ENCODE measurements around the gene MCIDAS.
A peak's percentile ranks its signal among the peaks of the same experiment; 100 is the strongest.

The MCIDAS gene

DNA sequence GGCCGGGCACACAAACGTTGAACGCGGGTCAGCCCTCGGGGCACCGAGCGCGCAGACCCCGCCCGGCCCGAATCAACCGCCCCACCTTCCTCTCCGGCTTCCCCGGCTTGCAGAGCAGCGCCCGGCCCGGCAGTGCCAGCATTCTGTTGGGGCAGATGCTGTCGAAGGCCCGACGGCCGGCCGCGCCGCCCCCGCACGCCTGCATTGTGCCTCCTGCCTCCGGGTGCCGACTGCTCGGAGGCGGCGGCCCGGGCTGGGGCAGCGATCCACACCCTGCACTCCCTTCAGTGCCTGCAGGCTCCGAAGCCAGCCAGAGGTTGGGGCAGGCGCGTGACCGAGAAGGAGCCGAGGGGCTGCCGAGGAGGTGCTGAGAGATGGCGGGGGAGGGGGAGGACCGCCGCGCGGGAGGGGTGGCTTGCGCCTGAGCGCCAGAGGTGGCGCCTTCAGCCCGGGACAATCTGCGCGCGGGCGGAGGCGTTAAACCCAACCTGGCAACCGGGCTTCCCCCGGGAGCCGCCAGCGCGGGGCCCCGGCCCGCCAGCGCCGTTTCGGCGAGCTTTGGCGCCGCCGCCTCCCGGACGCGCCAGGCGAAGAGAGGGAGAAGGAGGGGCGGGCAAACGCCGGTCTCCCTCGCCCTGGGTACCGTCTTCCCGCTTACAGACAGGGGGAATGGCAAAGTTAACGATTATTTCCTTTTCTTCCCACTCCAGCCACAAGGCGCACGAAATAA is at the start of gene MCIDAS:
Gene MCIDAS, minus strand, starts transcription at position 382 of the 730 bp plus-strand sequence. Its CDS starts 177 bp downstream, at position 205.
- no peak for DNase-seq (ENCODE audit: low read depth, low spot score)

DNA sequence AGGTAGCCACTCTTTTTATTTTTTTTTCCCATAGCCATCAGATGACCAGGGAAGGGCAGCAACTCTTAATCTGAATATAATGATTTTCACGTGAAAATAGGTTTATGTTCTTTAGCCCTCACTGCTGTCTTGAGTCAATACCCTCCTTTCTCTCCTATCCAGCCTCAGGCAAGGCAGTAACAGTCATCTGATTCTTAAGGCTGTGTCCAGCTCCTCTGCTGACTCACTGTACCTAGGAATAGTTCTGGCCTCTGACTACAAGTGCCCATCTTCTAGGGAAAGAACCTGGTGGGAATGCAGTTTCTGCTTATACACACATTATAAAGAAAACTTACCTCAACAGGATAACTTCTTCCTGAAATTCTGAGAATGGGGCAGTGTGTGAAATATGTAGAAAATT is 49.7 kb upstream of the MCIDAS start:
- no peak for DNase-seq (ENCODE audit: low read depth, low spot score)

DNA sequence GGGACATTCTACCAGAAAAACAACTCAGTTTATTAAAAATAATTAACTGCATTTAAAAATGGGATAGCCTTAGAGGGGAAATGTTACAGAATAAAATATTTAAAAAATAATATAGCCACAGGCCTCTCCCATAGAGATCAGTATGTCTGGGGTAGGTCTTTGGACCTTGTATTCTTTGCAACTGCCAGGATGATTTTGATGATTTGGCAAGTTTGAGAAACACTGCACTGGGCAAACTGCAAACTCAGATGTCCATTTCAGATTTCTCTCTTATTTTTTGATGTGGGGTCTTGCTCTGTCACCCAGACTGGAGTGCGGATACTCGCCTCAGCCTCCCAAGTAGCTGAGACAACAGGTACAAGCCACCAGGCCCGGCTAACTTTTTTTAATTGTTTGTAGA is 31.2 kb upstream of the MCIDAS start:
- no peak for DNase-seq (ENCODE audit: low read depth, low spot score)

DNA sequence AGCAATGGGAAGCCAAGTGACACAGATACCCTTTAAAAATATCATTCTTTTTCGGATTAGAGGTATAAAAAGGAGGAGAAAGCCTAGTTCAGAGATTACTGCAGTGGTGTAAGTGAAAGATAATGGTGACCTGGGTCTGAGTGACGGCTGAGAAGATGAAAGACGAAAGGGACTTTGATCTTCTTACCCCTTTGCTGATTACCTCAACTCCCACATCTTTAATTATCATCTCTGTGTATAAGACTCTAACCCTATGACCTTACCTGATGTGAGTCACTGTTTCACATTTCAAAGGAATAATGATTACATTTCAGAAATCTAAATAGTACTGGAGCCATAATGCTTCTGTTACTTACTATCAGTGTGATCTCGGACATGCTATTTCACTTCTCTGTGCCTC is 27.7 kb upstream of the MCIDAS start:
- DNase-seq (ENCODE audit: low read depth, low spot score) = no peak

DNA sequence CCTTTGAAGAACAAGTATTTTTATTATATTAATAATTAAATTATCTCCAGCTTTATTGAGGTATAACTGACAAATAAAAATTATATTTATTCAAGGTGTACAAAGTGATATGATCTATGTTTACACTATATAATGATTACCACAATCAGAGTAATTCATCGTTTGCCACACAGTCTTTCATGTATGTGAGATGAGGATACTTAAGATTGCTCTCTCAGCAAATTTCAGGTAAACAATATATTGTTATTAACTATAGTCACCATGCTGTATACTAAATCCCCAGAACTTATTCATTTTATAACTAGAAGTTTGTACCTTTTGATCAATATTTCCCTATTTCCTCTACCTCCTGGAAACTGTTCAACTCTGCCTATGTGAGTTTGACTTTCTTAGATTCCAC is 22.9 kb upstream of the MCIDAS start:
- DNase-seq (ENCODE audit: low read depth, low spot score) = no peak

DNA sequence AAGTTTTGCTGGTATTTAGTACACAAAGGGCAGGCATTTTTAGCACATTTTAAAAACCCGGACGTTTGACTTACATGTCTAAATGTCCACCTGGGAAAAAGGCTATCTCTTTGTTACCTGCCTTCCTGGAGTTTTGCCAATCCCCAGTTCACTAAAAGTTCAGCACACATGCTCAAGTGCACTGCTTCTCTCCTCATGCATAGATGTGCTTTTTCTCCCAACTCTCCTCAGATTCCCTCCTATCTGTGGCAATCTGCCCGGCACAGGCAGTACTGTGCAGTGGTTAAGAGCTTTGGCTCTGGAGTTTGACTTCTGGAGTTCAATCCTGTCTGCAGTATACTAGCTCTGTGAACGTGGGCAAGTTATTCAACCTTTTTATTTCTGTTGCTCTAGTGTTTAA is 14.6 kb upstream of the MCIDAS start:
- no peak for DNase-seq (ENCODE audit: low read depth, low spot score)

DNA sequence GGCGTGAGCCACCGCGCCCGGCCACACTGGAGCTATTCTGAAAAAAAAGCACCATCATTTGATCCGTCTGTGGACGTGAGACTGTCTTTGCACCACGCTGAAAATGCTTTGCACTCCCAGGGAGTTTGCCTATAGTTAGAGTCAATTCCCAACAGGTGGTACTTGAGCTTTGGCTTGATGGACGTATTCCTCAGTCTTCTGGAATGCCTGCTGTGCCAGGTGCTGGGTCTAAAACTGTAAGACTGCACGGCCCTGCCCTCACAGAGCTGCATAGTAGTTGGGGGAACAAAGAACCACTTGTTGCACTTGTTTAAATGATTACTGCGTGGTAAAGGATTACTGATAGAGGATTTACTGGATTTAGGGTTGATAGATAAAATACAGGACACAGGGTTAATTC is 9.7 kb upstream of the MCIDAS start:
- DNase-seq (ENCODE audit: low read depth, low spot score) = no peak

DNA sequence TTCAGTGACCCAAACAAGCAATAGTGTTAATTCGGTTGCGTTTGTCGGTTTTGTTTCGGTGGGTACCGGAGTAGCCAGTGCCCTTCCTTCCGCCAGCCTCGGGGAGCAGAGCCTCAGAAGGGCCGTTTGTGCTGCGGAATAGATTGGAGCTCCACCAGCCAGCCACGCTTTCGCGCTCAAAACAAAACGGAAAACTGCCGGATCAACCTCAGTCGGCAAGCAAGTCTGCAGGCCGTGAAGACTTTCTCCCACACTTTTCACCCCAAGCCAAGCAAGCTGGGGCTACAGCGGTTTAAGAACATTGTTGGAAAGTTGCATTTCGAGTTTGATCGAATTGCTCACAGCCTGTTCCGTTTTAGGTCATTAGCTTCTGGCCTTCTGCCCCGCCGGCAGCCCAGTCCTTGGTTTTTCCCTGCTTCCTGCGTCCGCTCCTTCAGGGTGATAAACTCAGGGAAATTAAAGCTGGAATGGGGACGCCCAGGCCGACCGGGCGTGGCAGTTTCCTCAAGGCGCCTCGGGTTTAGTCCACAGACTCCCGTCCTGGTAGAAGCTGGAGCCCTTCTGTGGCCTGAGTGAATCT is 7.1 kb upstream of the MCIDAS start:
- no peak for DNase-seq (ENCODE audit: low read depth, low spot score)

DNA sequence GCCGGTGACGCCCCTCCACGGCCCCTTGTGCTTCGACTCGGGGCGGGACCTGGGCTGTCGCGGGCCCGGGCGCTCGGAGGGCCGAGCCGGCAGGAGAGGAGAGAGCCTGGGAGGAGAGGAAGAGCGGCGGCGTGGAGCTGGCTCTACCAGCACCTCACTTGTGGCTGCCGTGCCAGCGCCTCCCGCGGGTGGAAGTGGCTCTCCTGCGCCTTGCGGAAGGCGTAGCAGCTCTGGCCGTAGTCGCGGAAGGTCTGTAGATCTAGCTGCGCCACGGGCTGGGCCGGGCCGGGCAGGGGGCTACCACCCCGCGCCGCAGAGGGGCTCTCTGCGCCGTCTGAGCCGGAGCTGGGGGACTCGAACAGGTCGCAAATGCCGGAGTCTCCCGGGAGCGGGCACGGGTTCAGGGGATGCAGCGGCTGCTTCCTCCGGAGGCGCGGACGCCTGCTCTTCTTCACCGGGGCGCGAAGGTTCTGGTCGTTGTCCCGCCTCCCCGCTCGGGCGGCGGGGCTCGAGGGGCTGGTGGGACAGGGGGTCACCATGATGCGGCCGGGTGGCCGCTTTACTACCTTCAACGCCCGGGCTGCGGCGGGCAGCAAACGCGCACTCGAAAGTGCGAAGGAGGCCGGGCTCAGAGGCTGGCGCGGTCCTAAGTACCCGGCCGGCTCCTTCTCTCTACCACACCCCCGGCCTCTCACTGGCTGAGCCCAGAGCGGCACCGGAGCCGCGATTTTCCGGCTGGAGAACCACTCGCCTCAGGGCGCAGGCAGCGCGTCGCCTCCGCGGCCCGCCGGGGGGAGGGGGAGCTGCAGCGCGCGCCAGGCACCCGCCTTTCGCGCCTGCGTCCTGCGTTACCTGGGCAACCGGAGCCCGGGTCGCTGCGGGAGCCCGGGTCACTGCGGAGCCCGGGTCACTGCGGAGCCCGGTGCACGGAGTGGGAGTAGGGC is 6.1 kb upstream of the MCIDAS start, which contains the start of gene CCNO:
Gene CCNO, minus strand, starts transcription at position 624 of the 944 bp plus-strand sequence. Its CDS starts 85 bp downstream, at position 539.
- DNase-seq (ENCODE audit: low read depth, low spot score) = peak; percentile 54

DNA sequence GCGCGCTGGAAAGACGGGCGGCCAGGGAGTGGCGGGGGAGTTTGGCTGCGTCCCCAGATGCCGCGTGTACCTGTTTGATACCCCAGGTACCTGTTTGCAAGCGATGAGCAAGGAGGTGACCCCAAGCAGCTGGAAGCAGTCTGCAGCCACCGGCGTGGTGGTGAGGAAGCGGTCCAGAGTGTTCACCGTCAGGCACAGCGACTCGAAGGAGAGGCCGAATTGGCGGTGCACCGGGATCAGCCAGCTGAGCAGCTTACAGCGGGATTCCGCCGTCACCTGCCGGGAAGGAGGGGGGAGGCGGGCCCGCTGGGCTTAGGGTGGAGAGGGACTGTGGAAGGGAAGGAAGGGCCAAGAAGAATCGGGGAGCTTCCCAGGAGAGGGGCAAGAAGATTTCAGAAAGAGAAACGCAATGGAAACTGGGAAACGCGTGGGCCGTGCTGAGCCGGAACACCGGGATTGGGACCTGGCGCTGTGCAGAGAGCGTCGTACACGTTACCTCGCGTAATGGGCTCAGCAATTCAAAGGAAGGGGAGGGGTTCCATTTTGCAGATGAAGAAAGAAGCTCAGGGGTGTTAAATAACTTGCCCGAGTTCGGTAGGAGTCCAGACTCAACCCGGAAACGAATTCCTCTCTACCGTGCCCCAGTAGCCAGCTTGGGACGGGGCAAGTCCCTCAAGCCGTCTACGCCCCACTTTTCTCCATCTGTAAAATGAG is 5.3 kb upstream of the MCIDAS start:
- DNase-seq (ENCODE audit: low read depth, low spot score) = no peak

DNA sequence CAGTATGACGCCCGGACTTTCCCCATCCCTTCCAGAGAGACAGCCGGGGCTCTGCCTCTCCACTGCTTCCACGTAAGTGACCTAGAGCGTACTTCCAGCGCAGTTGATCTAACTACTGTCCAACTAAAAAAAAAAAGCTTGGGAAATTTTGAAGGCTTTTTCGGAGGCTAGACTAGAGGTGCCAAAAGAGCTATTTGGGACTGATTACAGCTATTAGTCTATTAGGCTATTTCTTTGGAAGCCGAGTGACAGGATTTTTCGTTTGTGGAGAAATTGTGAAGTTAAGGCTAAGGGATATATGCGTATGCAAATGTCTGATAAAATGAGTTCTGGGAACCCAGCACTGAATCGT is 4.8 kb upstream of the MCIDAS start:
- DNase-seq (ENCODE audit: low read depth, low spot score) = no peak

DNA sequence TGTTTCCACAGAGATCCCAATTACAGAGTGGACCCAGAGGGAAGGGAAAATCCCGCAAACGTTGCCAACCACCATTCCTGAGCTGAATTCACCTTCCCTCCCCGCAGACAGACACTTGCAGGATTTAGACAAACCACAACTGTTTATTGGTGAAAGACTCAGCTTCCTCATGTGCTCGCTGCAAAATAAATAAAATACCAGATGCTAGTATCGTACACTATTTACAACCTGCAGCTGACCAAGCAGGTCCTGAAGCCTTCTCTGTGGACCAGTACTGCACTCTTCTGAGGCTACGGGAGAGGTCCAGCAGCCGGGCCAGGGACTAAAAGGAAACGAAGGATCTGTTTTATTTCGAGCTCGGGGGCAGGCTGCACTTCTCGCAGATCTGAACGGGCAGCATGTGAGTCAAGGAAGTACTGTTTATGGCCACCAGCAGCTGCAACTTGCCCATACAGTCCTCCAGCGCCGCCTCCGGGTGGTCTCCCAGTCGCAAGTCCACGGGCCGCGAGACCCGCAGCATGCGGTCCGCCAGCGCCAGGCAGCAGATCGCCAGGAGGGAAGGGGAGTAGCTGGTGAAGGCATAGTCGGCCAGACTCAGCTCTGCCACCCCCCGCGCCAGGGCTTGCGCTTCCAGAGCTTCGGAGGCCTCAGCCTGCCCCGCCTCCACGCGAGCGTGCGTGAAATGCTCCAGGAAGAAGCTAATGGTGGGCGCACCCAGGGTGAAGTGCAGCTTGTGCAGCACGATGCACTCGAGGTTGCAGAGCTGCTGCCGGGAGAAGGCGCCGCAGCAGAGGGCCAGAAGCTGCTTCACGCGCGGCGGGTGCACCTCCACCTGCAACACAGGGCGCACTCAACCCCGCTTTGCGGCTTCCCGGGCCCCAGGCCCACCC is 4.2 kb upstream of the MCIDAS start:
- no peak for DNase-seq (ENCODE audit: low read depth, low spot score)

DNA sequence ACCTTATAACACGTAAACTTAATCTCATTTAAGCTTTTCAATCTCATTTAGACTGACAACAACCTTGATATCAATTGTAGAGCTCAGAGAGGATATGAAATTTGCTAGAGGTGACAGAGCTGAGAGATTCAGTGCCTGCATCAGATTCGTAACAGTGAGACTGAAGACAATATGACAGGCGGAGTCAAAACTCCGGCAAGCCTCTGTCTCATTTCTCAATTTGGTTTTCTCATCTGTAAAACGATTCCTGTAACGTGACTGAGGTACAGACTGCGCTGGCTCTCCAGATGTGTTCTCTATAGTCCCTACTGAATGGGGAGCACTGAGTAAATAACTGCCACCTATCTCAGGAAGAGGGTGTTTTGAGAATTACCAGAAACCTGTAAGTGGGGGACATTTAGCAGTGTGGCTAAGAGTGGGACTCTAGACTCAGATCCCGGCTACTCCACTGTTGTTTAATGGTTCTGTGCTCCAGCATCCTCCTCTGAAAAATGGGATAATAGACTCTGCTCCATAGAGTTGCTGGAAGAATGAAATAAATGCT is 3.0 kb upstream of the MCIDAS start:
- DNase-seq (ENCODE audit: low read depth, low spot score) = no peak

DNA sequence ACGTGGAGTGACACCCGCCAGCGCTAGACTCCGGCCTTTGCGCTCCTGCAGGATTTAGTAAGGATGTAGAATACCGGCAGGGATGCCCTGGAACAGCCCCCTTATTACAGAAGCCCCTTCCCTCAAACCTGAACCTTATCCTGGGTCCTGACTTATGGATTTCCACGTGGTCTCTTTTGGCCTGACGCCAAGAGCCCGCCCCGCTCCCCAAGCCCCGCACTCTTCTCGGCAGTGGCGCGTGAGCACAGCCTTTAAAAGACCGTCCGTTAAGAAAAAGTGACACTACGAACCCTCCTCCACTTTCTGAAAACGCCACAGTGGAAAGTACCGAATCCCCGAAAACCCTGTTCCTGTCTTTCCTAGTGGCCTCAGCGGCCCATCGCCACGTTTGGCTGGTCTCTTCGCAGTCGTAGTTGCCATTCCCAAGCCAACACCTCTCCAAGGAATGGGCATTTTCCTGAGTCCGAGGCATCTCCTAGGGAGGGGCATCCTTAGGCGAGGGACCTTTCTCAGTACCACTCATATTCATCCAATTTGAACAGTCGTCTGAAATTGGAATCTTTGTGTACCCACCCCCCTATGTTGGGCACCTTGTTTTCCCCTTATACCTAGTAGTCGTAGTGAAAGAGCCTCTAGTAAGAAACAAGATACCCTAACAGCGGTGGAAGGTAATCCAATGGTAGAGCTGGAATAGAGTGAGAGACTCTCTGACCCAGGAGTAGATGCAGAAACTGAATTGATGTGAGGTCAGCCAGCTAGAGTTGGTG is 732 bp upstream of the MCIDAS start:
- no peak for DNase-seq (ENCODE audit: low read depth, low spot score)

DNA sequence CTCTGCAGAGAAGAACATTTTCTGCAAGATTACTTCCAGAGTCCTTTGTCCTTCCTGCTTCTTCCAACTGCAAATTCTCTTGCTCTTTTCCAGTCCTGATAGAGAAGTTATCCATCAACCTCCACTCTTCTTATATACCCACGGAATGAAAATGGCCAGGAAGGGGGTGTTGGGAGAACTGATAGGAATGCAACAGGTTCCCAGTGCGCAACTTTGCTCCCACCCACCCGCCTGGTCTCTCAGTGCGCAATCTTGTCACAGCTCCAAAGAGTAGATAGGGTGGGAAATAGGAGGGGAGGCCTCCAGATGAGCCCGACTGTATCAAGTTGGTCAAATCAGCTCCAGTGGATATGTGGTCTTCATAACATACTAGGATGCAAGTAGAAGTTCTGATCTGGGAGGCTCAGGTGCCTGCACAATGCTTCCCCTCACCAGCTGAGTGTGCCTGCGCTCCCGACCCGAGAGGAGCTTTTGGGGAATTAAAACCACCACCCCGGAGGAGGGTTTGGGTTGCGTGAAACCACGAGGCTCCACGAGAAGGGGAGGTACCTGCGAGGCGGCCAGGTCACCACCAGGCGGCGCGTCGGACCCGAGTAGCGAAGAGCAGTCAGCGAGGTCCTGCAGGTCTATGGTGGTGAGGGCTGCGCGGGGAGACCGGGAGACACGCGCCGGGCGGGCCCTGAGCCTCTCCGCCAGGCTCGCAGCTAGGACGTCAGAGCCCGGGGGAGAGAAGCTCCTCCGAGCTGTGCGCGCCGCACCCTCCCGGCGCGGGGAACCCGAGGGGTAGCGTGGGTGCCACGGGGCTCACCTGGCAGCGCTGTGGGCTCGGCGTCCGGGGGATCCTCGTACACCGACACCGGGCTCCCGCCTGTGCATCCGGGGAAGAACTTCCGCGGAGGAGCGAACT is 835 bp downstream of the MCIDAS start:
- no peak for DNase-seq (ENCODE audit: low read depth, low spot score)

DNA sequence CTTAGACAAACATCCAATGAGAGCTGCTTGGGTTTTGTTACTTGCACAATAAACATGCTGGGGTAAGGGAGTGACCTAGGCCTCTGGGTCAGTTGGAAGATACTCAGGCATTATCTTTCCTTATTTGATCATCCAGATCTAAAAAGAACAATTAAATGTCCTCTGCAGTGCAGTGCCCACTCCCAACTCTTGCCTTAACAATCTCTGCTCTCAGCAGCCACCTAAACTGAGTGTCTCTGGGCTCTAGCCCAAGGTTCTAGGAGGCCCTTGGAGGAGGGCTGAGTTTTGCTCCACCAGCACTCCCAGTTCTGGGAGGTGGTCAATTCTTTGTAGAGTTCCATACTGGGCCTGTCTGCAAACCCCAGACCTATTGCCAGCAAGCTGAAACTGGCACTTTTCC is 1.8 kb downstream of the MCIDAS start:
- DNase-seq (ENCODE audit: low read depth, low spot score) = no peak

DNA sequence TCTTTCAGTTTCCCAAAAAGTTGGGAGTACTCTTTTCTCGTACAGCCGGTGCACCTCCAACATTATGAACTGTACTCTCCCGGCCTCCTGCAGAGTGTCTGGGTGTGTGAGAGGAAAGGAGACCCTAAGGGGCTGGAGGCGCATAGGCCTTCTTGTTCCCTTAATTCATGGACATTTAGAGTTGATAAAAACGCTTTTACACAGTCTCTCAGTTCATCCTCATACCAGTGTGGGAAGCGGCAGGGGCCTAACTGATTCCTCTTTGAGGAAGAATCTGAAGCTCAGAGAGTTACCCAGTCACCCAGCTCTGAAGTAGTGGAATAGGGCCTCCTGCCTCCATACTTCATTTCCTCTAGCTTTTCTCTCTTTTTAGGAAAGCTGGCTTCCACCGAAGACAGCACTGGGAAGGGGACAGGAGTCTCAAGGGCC is 3.3 kb downstream of the MCIDAS start:
- no peak for DNase-seq (ENCODE audit: low read depth, low spot score)

DNA sequence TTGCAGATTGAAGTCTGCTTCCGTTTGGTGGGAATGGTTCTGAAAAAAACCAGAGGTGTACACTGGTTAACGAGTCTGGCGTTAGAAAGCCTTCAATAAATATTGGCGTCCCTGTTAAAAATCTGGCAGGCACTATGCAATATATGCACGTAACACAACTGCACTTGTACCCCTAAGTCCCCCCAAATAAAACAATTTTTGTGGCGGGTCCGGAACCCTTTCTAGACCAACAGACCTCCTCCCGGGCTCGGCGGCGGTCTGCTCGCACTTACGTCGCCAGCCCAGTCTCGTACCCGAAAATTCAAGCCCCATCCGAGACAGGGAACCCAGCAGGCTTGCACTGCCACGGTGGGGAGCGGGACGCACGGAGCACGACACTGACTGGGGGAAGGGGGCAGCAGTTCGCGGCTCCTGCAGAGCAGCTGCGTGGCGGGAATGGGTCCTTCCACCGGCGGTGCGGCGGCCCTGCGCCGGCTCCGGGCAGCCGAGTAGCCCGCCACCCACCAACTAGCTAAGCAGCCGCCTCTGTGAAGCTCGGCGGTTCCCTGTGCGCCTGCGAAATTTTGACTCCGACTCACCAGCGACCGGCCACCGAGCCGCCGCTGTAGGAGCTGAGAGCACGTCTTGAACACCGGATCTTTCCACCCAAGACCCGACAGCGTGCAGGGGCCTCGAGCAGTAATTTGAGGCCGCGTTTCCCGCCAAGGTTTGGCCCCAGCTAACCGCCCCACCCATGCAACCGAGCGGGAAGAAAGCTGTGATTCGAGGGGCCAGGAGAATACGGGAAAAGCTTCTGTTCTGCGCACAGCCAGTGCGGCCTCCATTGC is 3.9 kb downstream of the MCIDAS start:
- no peak for DNase-seq (ENCODE audit: low read depth, low spot score)
